Osteocyte (in vitro differentiated cells): Measurements from ENCODE around the gene TRAF3. TPM values are rescaled to one million over a fixed set of nuclear protein-coding genes. Genes with fewer than 3 reads are reported as not detected.
"Not testable (repeated sequence)": the region's sequence is repeated elsewhere in the genome, so short reads cannot be mapped to it uniquely, and the experiment has no call there.

Experiments used
- DNase-seq: peaks from one replicate; pipeline ENCODE4 v3.0.0; 2021; ENCODE audit warnings: mixed read lengths; ENCODE audit not compliant: unreplicated experiment; ENCODE audit errors: extremely low spot score
- H3K27ac Mint-ChIP-seq: one replicate; pipeline ENCODE4 v1.8.0; 2021; ENCODE audit warnings: mild to moderate bottlenecking, mixed read lengths; ENCODE audit not compliant: unreplicated experiment
- H3K27me3 Mint-ChIP-seq: one replicate; pipeline ENCODE4 v1.8.0; 2021; ENCODE audit warnings: mixed read lengths; ENCODE audit not compliant: unreplicated experiment
- H3K36me3 Mint-ChIP-seq: one replicate; pipeline ENCODE4 v1.8.0; 2021; ENCODE audit warnings: mixed read lengths; ENCODE audit not compliant: unreplicated experiment
- H3K4me1 Mint-ChIP-seq: one replicate; pipeline ENCODE4 v1.8.0; 2021; ENCODE audit warnings: mixed read lengths; ENCODE audit not compliant: unreplicated experiment
- H3K4me3 Mint-ChIP-seq: one replicate; pipeline ENCODE4 v1.8.0; 2021; ENCODE audit warnings: mild to moderate bottlenecking, moderate library complexity, mixed read lengths; ENCODE audit not compliant: unreplicated experiment
- H3K9me3 Mint-ChIP-seq: one replicate; pipeline ENCODE4 v1.8.0; 2021; ENCODE audit warnings: mixed read lengths; ENCODE audit not compliant: unreplicated experiment
- CTCF ChIP-seq: fragments of 200-600 bp; sonication (generic); IDR thresholded peaks from 2 replicates; pipeline ENCODE4 v1.5.0; 2021; ENCODE audit warnings: antibody characterized with exemption, mild to moderate bottlenecking, moderate library complexity
- total RNA-seq: library from RNA; stranded (reverse); gene quantifications from 2 replicates; pipeline ENCODE4 v1.2.1, GENCODE V29; 2021

TRAF3 gene
- total RNA-seq, 1 donor from 2014 or later = 15.9 TPM

- DNase-seq = no peak
- no peak for TF ChIP-seq CTCF
- H3K9me3 Mint-ChIP-seq = no peaks in the 10 kb centered on the region
- peaks cover 10% of the 10 kb centered on the region for H3K36me3 Mint-ChIP-seq
- H3K4me3 Mint-ChIP-seq = no peak overlapping the region
- H3K4me1 Mint-ChIP-seq = peaks cover 16% of the 10 kb centered on the region
- no peak overlapping the region for H3K27ac Mint-ChIP-seq
- no peaks in the 10 kb centered on the region for H3K27me3 Mint-ChIP-seq
Observed at GRCh38 chr14:102833341-102833740, 56.1 kb downstream of the TRAF3 start.

GRCh38 chr14:102833991-102834390, 56.7 kb downstream of the TRAF3 start:
- DNase-seq = no peak
- H3K27me3 Mint-ChIP-seq = no peaks in the 10 kb centered on the region
- peaks cover 9% of the 10 kb centered on the region for H3K4me1 Mint-ChIP-seq
- H3K27ac Mint-ChIP-seq = no peak overlapping the region
- no peak for TF ChIP-seq CTCF
- H3K36me3 Mint-ChIP-seq = peaks cover 10% of the 10 kb centered on the region
- no peaks in the 10 kb centered on the region for H3K9me3 Mint-ChIP-seq
- no peak overlapping the region for H3K4me3 Mint-ChIP-seq

GRCh38 chr14:102835959-102836358, 58.7 kb downstream of the TRAF3 start:
- no peak overlapping the region for H3K4me3 Mint-ChIP-seq
- no peak overlapping the region for H3K27ac Mint-ChIP-seq
- H3K27me3 Mint-ChIP-seq = no peaks in the 10 kb centered on the region
- H3K9me3 Mint-ChIP-seq = no peaks in the 10 kb centered on the region
- TF ChIP-seq CTCF = no peak
- DNase-seq = no peak
- no peaks in the 10 kb centered on the region for H3K4me1 Mint-ChIP-seq
- H3K36me3 Mint-ChIP-seq = peaks cover 10% of the 10 kb centered on the region

GRCh38 chr14:102837120-102837519, 59.9 kb downstream of the TRAF3 start:
- H3K4me1 Mint-ChIP-seq, DNase-seq, H3K27ac Mint-ChIP-seq, H3K9me3 Mint-ChIP-seq, H3K27me3 Mint-ChIP-seq, H3K4me3 Mint-ChIP-seq, H3K36me3 Mint-ChIP-seq: not testable (repeated sequence)

GRCh38 chr14:102838501-102838900, 61.3 kb downstream of the TRAF3 start:
- H3K9me3 Mint-ChIP-seq = no peaks in the 10 kb centered on the region
- H3K27me3 Mint-ChIP-seq = no peaks in the 10 kb centered on the region
- peaks cover 8% of the 10 kb centered on the region for H3K36me3 Mint-ChIP-seq
- peaks cover 3% of the 10 kb centered on the region for H3K4me1 Mint-ChIP-seq
- H3K4me3 Mint-ChIP-seq = no peak overlapping the region
- DNase-seq = no peak
- no peak for TF ChIP-seq CTCF
- no peak overlapping the region for H3K27ac Mint-ChIP-seq

- no peak overlapping the region for H3K4me3 Mint-ChIP-seq
- no peak overlapping the region for H3K27ac Mint-ChIP-seq
- no peaks in the 10 kb centered on the region for H3K36me3 Mint-ChIP-seq
- peaks cover 3% of the 10 kb centered on the region for H3K4me1 Mint-ChIP-seq
- H3K9me3 Mint-ChIP-seq = no peaks in the 10 kb centered on the region
- H3K27me3 Mint-ChIP-seq = no peaks in the 10 kb centered on the region
- no peak for TF ChIP-seq CTCF
- DNase-seq = no peak
Observed at GRCh38 chr14:102840115-102840514, 62.9 kb downstream of the TRAF3 start.
